NCI-H2196 (cell line): ENCODE measurements around the gene ANKAR.
"Not testable (repeated sequence)": the region's sequence is repeated elsewhere in the genome, so short reads cannot be mapped to it uniquely, and the experiment has no call there.

Experiments used
- DNase-seq: peaks from one replicate; lab custom pipeline; 2025; ENCODE audit not compliant: unreplicated experiment; lab: John Stamatoyannopoulos, UW

ANKAR gene

DNA sequence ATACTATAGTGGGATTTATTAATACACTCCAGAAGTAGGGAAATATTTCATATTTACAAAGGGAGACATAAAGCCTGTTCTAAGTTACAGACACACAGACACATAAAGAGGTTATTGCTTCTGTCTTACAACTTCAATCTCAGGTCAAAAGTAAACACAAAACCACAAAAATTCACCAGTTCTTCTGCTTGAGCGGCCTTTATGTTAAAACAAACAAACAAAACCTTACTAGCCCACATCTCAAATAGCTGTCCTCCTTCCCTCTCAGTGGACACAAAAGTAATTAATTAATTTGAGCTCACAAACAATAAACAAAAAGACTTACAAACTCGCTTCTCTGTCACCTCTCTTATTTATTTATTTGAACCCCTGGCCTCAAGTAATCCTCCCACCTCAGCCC, 14.7 kb upstream of the ANKAR start:
- no peak for DNase-seq

DNA sequence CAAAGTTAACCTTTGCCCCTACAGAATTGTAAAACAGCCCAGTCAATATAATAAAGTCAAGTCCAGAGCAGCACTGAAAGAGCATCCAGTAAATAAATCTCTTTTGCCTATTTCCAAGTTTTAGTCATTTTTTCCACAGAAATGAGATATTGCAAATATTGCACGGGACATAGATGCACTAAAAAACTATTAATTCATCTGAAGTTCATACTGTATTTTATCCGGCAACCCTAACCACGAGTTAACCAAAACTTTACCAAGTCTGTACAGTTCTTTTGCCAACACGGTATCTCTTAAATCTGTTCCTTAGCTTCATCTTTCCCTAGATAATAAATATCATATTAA, 13.7 kb upstream of the ANKAR start:
- DNase-seq, result no peak

GRCh38 chr2:189661148-189661956, 13.1 kb upstream of the ANKAR start, which contains the start of gene ASNSD1:
TSS of gene ASNSD1 (plus strand) at chr2:189661459. CDS start at chr2:189666133, 4,674 bp downstream.
- DNase-seq, result peak; percentile 99

- DNase-seq, result no peak
These were observed 12.5 kb upstream of the ANKAR start for GRCh38 chr2:189661957-189662321.

DNA sequence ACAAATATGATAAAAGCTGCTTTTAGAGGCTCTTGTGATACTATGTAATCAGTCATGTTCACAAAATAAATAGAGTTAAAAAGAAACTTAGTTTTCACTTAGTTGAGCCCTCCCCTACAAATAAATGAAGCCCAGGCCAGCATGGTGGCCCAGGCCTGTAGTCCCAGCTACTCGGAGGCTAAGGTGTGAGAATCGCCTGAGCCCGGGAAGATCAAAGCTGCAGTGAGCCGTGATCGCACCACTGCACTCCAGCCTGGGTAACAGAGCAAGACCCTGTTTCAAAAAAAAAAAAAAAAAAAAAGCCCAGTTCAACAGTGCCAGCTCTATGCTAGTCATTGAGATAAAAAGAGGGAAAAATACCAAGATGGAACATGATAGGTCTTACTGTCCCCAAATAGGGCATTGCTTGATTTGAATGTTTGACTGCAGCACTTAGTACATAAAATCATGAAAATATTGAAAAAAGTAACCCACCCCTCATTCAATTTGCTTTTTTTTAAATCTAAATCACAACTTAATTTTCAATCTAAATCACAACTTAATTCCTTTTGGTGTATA, 11.7 kb upstream of the ANKAR start:
- no peak for DNase-seq

GRCh38 chr2:189663319-189663718, 11.2 kb upstream of the ANKAR start:
- DNase-seq, result not testable (repeated sequence)

DNA sequence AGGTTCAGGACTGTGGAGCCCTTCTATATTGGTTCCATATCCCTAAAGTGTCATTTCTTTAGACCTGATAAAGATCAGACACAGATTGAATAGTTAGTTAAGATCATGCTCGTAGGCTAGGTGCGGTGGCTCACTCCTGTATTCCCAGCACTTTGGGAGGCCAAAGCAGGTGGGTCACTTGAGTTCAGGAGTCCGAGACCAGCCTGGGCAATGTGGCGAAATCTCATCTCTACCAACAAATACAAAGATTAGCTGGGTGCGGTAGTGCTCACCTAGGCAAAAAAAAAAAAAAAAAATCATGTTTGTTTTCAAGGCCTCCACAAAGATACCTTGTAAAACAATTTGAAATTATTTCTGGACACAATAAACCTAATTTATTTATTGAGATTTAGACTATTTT, 4.6 kb upstream of the ANKAR start:
- no peak for DNase-seq

GRCh38 chr2:189673661-189674373, 653 bp upstream of the ANKAR start:
- no peak for DNase-seq

- no peak for DNase-seq
These were observed 2.0 kb downstream of the ANKAR start for GRCh38 chr2:189676471-189676870.

GRCh38 chr2:189679226-189679625, 4.8 kb downstream of the ANKAR start:
- no peak for DNase-seq

DNA sequence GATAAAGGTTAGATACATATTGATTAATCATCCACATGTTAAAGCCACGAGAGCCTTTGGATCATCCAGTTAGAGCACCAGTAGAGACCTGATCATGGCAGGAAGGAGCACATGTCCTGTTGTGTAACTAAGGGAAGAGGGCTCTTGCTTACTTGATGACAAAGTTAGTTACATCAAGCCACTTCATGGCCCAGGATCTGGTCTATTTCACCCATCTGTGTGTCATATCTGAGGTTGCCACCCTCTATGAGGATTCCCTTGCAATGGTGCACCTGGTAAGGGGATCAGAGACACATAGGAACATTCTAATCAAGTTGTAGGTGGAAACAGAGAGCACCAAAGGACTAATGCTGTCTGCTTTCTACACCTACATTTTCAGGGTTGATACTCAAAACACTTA, 6.7 kb downstream of the ANKAR start:
- DNase-seq, result no peak

GRCh38 chr2:189681903-189682302, 7.4 kb downstream of the ANKAR start:
- DNase-seq, result no peak

DNA sequence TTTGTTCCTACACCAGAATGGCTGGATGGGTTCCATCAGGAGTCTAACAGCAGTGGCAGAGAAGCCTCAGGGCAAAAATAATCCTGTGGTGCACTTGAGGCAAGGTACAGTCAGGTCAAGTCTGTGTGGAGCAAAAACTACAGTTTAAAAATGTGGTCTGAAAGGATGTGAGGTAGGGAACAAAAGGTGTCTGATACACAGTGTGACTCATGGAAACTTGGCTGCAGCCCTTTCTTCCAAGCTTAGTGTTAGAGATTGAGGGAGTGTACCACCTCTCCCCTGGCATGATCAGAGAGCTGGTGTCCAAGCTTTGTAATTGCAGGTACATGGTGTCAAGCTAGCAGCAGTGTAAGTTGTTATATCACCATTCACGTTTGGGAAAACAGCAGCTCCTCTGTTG, 8.9 kb downstream of the ANKAR start:
- no peak for DNase-seq

- no peak for DNase-seq
These were observed 10.3 kb downstream of the ANKAR start for GRCh38 chr2:189684811-189685210.

- no peak for DNase-seq
These were observed 11.2 kb downstream of the ANKAR start for GRCh38 chr2:189685540-189686229.

GRCh38 chr2:189687796-189688195, 13.3 kb downstream of the ANKAR start:
- not testable (repeated sequence) for DNase-seq

DNA sequence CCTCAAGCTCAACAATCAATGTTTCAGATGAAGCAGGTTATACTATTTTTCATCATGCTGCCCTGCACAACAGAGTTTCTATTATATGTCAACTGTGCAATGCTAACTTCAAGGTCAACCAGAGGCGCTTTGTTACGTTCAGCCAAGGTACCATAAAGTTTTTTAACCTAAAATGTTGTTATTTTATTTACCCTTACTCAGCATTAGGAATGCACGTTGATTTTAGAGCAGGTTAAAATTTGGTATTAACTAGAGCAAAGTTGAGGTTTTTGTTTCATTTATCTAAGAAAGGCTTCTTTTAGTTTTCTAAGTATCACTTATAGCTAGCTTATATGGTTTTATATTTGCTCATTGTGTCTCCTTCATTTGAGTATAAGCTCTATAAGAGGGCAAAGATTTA, 21.8 kb downstream of the ANKAR start:
- no peak for DNase-seq

- DNase-seq, result peak; percentile 67
These were observed 23.8 kb downstream of the ANKAR start for GRCh38 chr2:189698020-189698887.

DNA sequence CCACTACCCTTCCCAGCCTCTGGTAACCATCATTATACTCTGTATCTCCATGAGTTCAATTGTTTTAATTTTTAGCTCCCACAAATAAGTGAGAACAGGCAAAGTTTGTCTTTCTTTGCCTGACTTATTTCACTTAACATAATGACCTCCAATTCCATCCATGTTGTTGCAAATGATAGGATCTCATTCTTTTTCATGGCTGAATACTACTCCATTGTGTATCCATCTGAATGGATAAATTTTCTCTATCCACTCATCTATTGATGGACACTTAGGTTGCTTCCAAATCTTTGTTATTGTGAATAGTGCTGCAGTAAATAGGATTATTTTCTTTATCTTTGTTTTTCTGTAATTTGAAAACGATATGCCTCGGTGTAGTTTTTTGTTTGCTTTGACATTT, 26.2 kb downstream of the ANKAR start:
- no peak for DNase-seq

DNA sequence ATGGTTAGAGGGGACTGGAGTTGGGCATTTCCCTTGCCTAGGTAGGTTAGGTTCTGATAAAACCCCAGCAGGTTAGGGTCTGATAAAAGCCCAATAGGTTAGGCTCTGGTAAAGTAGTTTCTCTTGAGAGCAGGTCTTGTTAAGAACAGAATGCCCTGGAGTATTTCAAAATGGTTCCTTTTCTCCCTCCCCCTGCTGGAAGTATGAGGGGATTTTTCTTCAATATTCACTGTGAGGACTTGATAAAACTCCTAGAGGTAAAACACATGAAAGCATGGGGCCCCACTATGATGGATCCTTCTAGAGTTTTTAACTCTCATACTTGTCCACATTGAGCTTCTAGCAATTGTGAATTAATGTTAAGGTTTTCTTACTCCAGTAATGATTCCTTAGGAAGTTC, 27.6 kb downstream of the ANKAR start:
- DNase-seq, result no peak
